Prostate gland (tissue), 2 donors: ENCODE data around the gene GASK1A.

Experiments
- CTCF ChIP-seq, 4 experiments: fragments of 200-600 bp in 2 of 4; fragments of 450-650 bp in 2 of 4; sonication (generic) in 2 of 4; IDR thresholded peaks; 1 replicate in 3 of 4; 2 replicates in 1 of 4; pipeline ENCODE4 v1.5.1; 2016 to 2019; ENCODE audit warnings: antibody characterized with exemption in 4 of 4, mild to moderate bottlenecking in 2 of 4, moderate library complexity in 2 of 4
- POLR2A ChIP-seq: fragments of 450-650 bp; IDR thresholded peaks from one replicate; pipeline ENCODE4 v1.6.1; 2016; ENCODE audit warnings: antibody characterized with exemption, mild to moderate bottlenecking

GRCh38 chr3:43074482-43074881, 95.4 kb downstream of the GASK1A start:
- no peak for TF ChIP-seq POLR2A
- no peak for TF ChIP-seq CTCF (IDR thresholded peaks at IDR 0.05)
